ENCODE data around the gene GTF2A1. TPM values are rescaled to one million over a fixed set of nuclear protein-coding genes. Genes with fewer than 3 reads are reported as not detected.

Gene GTF2A1
- 42.0 and 42.7 TPM in 2 replicates for total RNA-seq
- long read RNA-seq, full-length matches to known transcripts = 11 of 23 reads
- long read RNA-seq, partial matches to known transcripts = 8 of 23 reads
- long read RNA-seq, other reads (novel, unspliced or antisense) = 4 of 23 reads

GRCh38 chr14:81220830-81221578, at the start of gene GTF2A1:
GTF2A1 (minus strand) TSS chr14:81220959; CDS start chr14:81220518, 441 bp downstream.
- Mint-ChIP-seq H3K4me1 (peaks cover 43% of the 10 kb centered on the region), H3K27ac (ENCODE audit: unreplicated experiment) (peak within 1 kb of the TSS; percentile 100), H3K36me3 (ENCODE audit: low read depth) (peaks cover 6% of the 10 kb centered on the region), H3K4me3 (peak within 1 kb of the TSS; percentile 100), H3K27me3 (ENCODE audit: low read depth) (peaks cover 8% of the 10 kb centered on the region), H3K9me3 (no peaks in the 10 kb centered on the region)
- TF ChIP-seq CTCF (conservative IDR thresholded peaks at IDR 0.05) = no peak
- DNase-seq (ENCODE audit: low read depth, low spot score) = peak; percentile 93

GRCh38 chr14:81269979-81270375, 49.2 kb upstream of the GTF2A1 start:
- H3K4me3 Mint-ChIP-seq = no peak overlapping the region
- H3K4me1 Mint-ChIP-seq = peaks cover 28% of the 10 kb centered on the region
- DNase-seq (ENCODE audit: low read depth, low spot score) = no peak

GRCh38 chr14:81269100-81269978, 48.6 kb upstream of the GTF2A1 start:
- peak; percentile 22 for DNase-seq (ENCODE audit: low read depth, low spot score)
- Mint-ChIP-seq H3K27ac (ENCODE audit: unreplicated experiment) (no peak overlapping the region), H3K4me1 (peaks cover 29% of the 10 kb centered on the region), H3K27me3 (ENCODE audit: low read depth) (no peaks in the 10 kb centered on the region), H3K36me3 (ENCODE audit: low read depth) (no peaks in the 10 kb centered on the region), H3K4me3 (no peak overlapping the region), H3K9me3 (no peaks in the 10 kb centered on the region)
- peak; percentile 88 for TF ChIP-seq CTCF (conservative IDR thresholded peaks at IDR 0.05)

More at GRCh38 chr14:81269979-81270375, 49.2 kb upstream of the GTF2A1 start:
- Mint-ChIP-seq H3K27me3 (ENCODE audit: low read depth) (no peaks in the 10 kb centered on the region), H3K9me3 (no peaks in the 10 kb centered on the region), H3K27ac (ENCODE audit: unreplicated experiment) (no peak overlapping the region), H3K36me3 (ENCODE audit: low read depth) (no peaks in the 10 kb centered on the region)
- TF ChIP-seq CTCF (conservative IDR thresholded peaks at IDR 0.05) = no peak

- Mint-ChIP-seq H3K36me3 (ENCODE audit: low read depth) (no peaks in the 10 kb centered on the region), H3K27ac (ENCODE audit: unreplicated experiment) (no peak overlapping the region), H3K27me3 (ENCODE audit: low read depth) (no peaks in the 10 kb centered on the region), H3K4me1 (peaks cover 30% of the 10 kb centered on the region), H3K4me3 (no peak overlapping the region), H3K9me3 (no peaks in the 10 kb centered on the region)
- peak; percentile 28 for TF ChIP-seq CTCF (conservative IDR thresholded peaks at IDR 0.05)
- no peak for DNase-seq (ENCODE audit: low read depth, low spot score)
These were observed 47.3 kb upstream of the GTF2A1 start for GRCh38 chr14:81268016-81268416.

- Mint-ChIP-seq H3K27ac (ENCODE audit: unreplicated experiment) (no peak overlapping the region), H3K9me3 (no peaks in the 10 kb centered on the region), H3K4me3 (no peak overlapping the region), H3K4me1 (peaks cover 29% of the 10 kb centered on the region), H3K27me3 (ENCODE audit: low read depth) (no peaks in the 10 kb centered on the region), H3K36me3 (ENCODE audit: low read depth) (no peaks in the 10 kb centered on the region)
- DNase-seq (ENCODE audit: low read depth, low spot score) = no peak
- no peak for TF ChIP-seq CTCF (conservative IDR thresholded peaks at IDR 0.05)
These were observed 44.9 kb upstream of the GTF2A1 start for GRCh38 chr14:81265636-81266169.

All from neural crest cell (in vitro differentiated cells).